Cortex of kidney (tissue), 1 donor: ENCODE data around the gene UBQLN2.
"Not testable (repeated sequence)": the region's sequence is repeated elsewhere in the genome, so short reads cannot be mapped to it uniquely, and the experiment has no call there.

ENCODE experiments used
- DNase-seq: peaks from one replicate; lab custom pipeline; 2025; lab: John Stamatoyannopoulos, UW

UBQLN2 gene

GRCh38 chrX:56563231-56564161 is at the start of gene UBQLN2:
Gene UBQLN2 (plus strand): TSS chrX:56563627. CDS start chrX:56563874, 247 bp downstream.
- no peak for DNase-seq

- no peak for DNase-seq
These were observed 43.8 kb upstream of the UBQLN2 start for GRCh38 chrX:56519642-56520041.

DNA sequence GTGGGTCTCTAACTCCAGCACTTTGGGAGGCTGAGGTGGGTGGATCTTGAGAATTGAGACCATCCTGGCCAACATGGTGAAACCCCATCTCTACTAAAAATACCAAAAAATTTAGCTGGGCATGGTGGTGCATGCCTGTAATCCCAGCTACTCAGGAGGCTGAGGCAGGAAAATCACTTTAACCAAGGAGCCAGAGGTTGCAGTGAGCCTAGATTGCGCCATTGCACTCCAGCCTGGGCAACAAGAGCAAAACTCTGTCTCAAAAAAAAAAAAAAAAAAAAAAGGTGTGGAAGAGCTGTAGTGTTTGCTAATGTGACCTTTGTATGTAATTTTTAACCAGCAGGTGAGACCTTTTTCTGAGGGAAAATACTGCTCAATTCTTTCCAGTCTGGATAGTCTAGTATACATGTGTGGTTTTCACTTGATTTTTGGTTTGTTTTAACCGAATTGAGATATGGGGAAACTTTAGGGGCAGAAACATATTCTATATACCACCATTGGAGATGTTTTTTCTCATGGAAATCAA is 33.9 kb upstream of the UBQLN2 start:
- DNase-seq, result not testable (repeated sequence)

DNA sequence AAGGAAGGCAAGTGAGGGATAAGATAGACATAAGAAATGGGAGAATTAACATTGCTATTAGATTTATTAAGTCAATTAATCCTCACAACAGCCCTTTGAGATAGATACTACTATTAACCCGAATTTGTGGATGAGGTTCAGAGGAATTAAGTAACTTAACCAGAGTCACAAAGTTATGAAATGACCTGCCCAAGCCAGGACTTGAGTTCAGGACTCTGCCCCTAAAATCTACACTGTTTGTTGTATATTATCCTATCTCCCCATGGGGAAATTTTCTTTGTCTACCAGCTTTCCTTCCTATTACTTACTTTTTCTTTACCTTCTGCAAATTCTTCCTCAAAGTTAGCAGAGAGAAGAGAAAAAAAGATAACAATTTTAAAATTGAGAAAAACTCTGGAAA is 33.4 kb upstream of the UBQLN2 start:
- no peak for DNase-seq

GRCh38 chrX:56550667-56551066 is 12.8 kb upstream of the UBQLN2 start:
- no peak for DNase-seq

DNA sequence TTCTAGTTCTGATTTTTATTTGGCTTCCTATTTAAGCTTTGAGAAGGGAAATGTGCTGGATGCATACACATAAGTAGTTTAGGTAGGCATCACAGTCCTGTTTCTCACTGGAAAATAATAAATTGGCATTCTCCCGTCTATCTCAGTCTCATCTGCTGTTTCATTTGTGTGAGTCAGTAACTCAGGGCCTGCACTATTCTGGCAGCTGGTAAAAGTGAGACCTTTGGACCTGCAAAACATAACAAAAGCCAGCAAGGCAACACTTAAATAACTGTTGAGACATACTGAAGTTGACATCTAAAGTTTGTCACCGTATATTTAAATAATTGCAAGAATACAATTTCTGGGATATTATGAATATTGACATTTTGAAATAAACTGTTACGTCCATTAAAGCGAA is 8.6 kb upstream of the UBQLN2 start:
- DNase-seq, result no peak

DNA sequence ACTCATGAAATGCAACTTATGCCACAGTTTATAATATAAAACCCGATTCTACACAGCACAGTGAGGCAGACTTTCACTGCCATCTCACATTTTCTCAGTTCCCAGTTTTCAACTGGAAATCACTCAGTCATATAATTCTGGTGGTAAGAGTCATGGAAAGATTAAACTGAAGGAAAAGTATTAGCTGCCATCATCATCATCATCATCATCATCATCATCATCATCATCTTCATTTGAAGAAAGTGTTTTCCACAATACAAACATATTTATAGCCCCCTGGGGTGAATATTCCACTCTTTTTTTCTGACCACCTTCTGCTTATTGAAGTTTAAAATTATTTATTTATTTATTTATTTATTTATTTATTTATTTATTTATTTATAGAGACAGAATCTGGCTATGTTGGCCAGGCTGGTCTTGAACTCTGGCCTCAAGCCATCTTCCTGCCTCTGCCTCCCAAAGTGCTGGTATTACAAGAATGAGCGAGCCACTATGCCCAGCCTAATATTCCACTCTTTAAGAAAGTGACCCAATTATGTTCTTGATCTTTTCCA is 6.0 kb upstream of the UBQLN2 start:
- no peak for DNase-seq

DNA sequence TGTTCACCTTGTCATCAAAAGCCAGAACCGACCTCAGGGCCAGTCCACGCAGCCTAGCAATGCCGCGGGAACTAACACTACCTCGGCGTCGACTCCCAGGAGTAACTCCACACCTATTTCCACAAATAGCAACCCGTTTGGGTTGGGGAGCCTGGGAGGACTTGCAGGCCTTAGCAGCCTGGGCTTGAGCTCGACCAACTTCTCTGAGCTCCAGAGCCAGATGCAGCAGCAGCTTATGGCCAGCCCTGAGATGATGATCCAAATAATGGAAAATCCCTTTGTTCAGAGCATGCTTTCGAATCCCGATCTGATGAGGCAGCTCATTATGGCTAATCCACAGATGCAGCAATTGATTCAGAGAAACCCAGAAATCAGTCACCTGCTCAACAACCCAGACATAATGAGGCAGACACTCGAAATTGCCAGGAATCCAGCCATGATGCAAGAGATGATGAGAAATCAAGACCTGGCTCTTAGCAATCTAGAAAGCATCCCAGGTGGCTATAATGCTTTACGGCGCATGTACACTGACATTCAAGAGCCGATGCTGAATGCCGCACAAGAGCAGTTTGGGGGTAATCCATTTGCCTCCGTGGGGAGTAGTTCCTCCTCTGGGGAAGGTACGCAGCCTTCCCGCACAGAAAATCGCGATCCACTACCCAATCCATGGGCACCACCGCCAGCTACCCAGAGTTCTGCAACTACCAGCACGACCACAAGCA is 898 bp downstream of the UBQLN2 start:
- no peak for DNase-seq

DNA sequence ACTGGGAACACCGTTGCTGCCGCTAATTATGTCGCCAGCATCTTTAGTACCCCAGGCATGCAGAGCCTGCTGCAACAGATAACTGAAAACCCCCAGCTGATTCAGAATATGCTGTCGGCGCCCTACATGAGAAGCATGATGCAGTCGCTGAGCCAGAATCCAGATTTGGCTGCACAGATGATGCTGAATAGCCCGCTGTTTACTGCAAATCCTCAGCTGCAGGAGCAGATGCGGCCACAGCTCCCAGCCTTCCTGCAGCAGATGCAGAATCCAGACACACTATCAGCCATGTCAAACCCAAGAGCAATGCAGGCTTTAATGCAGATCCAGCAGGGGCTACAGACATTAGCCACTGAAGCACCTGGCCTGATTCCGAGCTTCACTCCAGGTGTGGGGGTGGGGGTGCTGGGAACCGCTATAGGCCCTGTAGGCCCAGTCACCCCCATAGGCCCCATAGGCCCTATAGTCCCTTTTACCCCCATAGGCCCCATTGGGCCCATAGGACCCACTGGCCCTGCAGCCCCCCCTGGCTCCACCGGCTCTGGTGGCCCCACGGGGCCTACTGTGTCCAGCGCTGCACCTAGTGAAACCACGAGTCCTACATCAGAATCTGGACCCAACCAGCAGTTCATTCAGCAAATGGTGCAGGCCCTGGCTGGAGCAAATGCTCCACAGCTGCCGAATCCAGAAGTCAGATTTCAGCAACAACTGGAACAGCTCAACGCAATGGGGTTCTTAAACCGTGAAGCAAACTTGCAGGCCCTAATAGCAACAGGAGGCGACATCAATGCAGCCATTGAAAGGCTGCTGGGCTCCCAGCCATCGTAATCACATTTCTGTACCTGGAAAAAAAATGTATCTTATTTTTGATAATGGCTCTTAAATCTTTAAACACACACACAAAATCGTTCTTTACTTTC is 1.8 kb downstream of the UBQLN2 start:
- DNase-seq, result no peak

- no peak for DNase-seq
These were observed 6.1 kb downstream of the UBQLN2 start for GRCh38 chrX:56569378-56570057.

- no peak for DNase-seq
These were observed 9.5 kb downstream of the UBQLN2 start for GRCh38 chrX:56572975-56573374.

DNA sequence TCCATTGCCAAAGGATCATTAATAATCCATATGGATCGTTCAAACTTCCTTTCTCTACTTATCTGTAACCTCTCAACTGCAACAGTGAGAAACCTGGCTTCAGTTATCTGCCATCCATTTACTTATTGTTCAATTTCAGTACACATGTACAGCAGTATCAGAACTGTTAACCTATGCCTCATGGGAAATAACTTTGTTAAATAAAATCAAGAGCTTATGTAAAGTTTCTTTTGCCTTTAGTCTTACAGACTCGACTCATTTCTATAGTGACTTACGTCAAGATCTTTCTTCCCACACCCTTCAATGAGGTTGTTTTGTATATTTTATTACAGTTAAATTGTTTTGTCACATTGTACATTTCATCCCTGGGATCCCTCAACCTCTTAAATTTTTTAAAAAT is 11.4 kb downstream of the UBQLN2 start:
- DNase-seq, result no peak

GRCh38 chrX:56576721-56577120 is 13.3 kb downstream of the UBQLN2 start:
- DNase-seq, result no peak

DNA sequence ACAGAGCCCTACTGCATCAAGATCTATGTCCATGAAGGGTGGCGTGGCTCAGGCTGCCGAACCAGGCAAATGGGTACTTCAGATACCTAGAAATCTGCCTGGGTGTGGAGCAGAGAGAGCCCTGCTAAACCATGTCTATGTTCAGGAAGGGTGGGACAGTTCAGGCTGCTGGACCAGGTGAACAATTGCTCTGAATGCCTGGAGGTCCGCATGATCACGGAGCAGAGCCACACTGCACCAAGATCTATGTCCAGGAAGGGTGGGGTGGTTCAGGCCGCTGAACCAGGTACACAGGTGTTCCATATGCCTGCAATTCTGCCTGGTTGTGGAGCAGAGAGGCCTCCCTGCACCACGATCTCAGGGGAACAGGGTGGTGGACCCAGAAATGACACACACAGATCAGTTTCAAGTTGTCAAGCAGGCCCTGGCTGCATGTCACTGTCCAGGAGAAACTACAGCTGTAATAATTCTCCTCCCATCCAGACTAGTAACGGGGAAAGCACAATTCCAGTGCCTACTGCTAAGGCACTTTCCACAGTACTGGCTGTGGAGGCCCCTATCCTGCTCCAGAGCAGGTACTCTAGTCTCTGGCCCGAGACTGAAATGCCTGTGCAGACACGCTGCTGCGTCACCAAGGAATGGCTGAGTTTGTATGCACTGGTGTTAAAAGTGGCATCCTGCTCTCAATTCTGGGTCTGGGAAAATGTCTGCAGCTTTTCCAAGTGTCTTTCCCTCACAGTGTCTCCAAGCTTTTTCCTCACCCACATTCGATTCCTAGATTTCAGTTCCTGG is 25.2 kb downstream of the UBQLN2 start:
- no peak for DNase-seq

DNA sequence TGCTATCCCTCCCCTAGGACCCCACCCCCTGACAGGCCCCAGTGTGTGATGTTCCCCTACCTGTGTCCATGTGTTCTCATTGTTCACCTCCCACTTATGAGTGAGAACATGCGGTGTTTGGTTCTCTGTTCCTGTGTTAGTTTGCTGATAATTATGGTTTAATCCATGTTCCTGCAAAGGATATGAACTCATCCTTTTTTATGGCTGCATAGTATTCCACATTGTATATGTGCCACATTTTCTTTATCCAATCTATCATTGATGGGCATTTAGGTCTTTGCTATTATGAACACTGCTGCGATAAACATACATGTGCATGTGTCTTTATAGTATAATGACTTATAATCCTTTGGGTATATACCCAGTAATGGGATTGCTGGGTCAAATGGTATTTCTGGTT is 28.4 kb downstream of the UBQLN2 start:
- not testable (repeated sequence) for DNase-seq

DNA sequence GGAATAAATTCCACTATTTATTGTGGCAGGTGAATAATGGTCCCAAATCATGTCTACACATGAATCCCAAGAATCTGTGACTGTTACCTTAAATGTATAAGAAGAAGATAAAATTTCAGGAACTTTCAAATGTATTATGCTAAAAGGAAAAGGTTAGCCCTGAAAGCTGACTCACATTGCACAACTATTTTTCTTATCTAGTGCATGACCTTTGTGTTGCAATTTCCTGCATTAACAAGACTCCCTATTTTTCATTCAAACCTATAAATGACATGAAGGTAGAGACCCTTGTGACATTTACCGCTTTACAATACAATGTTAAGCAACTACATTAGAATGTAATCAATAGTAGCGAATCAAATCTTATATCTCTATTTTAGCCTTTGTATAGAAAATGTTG is 36.7 kb downstream of the UBQLN2 start:
- DNase-seq, result no peak

GRCh38 chrX:56600987-56601386 is 37.6 kb downstream of the UBQLN2 start:
- no peak for DNase-seq

DNA sequence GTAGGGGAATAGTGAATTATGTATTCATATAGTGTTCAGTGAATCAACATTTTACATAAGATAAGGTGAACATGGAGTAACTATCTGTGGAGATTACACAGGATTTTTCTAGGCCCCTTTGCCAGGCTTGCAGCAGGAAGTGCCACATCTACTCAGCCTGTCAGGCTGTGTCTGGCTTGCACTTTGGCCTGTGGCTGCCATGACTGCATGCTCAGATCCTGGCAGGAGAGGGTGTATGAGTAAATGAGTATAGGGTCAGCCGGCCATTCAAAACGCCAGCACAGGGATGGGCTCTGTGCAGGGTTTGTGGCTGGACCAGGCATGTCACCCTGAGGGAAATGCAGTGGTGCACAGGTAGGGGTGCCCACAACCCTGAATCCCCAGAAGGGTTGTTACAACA is 51.9 kb downstream of the UBQLN2 start:
- no peak for DNase-seq
